Measurements from ENCODE around the gene CUBN. TPM values are rescaled to one million over a fixed set of nuclear protein-coding genes. Genes with fewer than 3 reads are reported as not detected.

The CUBN gene
- total and polyA plus RNA-seq, 12 donors, result 0.41 to 9.3 (median 1.3) TPM

GRCh38 chr10:16944402-16944801 is 185.2 kb downstream of the CUBN start:
- H3K36me3 ChIP-seq (replicated peaks in 1 of 2), result no peaks in the 10 kb centered on the region
- 60 to 70% (median 61%) methylated on average over 4 of the region's 4 CpGs for WGBS, 4 donors
- intact Hi-C loops (cut with DNase I), result no loop called here
- no peaks in the 10 kb centered on the region for H3K27me3 ChIP-seq
- no peak for TF ChIP-seq POLR2A (IDR thresholded peaks at IDR 0.05)
- no peak overlapping the region for H3K4me3 ChIP-seq
- no peaks in the 10 kb centered on the region for H3K9me3 ChIP-seq (replicated peaks in 1 of 3)
- H3K4me1 ChIP-seq (replicated peaks in 1 of 2), result peaks cover 0 to 19% of the 10 kb centered on the region in 2 donors
- peak overlapping the region in 2 of 5 donors; percentile 8 to 23 for H3K27ac ChIP-seq
- DNase-seq, result no peak

GRCh38 chr10:16943295-16944285 is 186.0 kb downstream of the CUBN start:
- Histone ChIP-seq H3K27ac (peak overlapping the region in 1 of 5 donors; percentile 14), H3K4me1 (replicated peaks in 1 of 2) (peaks cover 0 to 19% of the 10 kb centered on the region in 2 donors), H3K4me3 (no peak overlapping the region), H3K27me3 (no peaks in the 10 kb centered on the region), H3K36me3 (replicated peaks in 1 of 2) (no peaks in the 10 kb centered on the region), H3K9me3 (replicated peaks in 1 of 3) (no peaks in the 10 kb centered on the region)
- DNase-seq, result no peak
- intact Hi-C loops (cut with DNase I), result no loop called here
- TF ChIP-seq POLR2A (IDR thresholded peaks at IDR 0.05), result no peak
- no peak for TF ChIP-seq CTCF (IDR thresholded peaks at IDR 0.05)
- 81 to 85% (median 84%) methylated on average over 8 of the region's 8 CpGs for WGBS, 4 donors

- Histone ChIP-seq H3K9me3 (replicated peaks in 1 of 3) (no peaks in the 10 kb centered on the region), H3K4me3 (no peak overlapping the region), H3K36me3 (replicated peaks in 1 of 2) (no peaks in the 10 kb centered on the region), H3K27me3 (no peaks in the 10 kb centered on the region), H3K4me1 (replicated peaks in 1 of 2) (peaks cover 0 to 19% of the 10 kb centered on the region in 2 donors), H3K27ac (peak overlapping the region in 1 of 5 donors; percentile 14)
- no peak for TF ChIP-seq POLR2A (IDR thresholded peaks at IDR 0.05)
- 64 to 79% (median 70%) methylated on average over 4 of the region's 4 CpGs for WGBS, 4 donors
- intact Hi-C loops (cut with DNase I), result no loop called here
- no peak for DNase-seq
Measured at GRCh38 chr10:16942381-16943078, 187.1 kb downstream of the CUBN start.

- no peak overlapping the region for H3K4me3 ChIP-seq
- no peaks in the 10 kb centered on the region for H3K36me3 ChIP-seq (replicated peaks in 1 of 2)
- 88 to 93% (median 91%) methylated on average over 4 of the region's 4 CpGs for WGBS, 4 donors
- no peaks in the 10 kb centered on the region for H3K9me3 ChIP-seq (replicated peaks in 1 of 3)
- no peak for DNase-seq
- H3K27me3 ChIP-seq, result no peaks in the 10 kb centered on the region
- no peak overlapping the region for H3K27ac ChIP-seq
- TF ChIP-seq CTCF (IDR thresholded peaks at IDR 0.05), result no peak
- no peak for TF ChIP-seq POLR2A (IDR thresholded peaks at IDR 0.05)
- peaks cover 0 to 19% of the 10 kb centered on the region in 2 donors for H3K4me1 ChIP-seq (replicated peaks in 1 of 2)
- intact Hi-C loops (cut with DNase I), result no loop called here
Measured at GRCh38 chr10:16941870-16942269, 187.7 kb downstream of the CUBN start.

- 88 to 92% (median 91%) methylated on average over 3 of the region's 3 CpGs for WGBS, 4 donors
- Histone ChIP-seq H3K27me3 (no peaks in the 10 kb centered on the region), H3K27ac (no peak overlapping the region), H3K4me1 (replicated peaks in 1 of 2) (peaks cover 0 to 19% of the 10 kb centered on the region in 2 donors), H3K36me3 (replicated peaks in 1 of 2) (no peaks in the 10 kb centered on the region), H3K4me3 (no peak overlapping the region), H3K9me3 (replicated peaks in 1 of 3) (no peaks in the 10 kb centered on the region)
- TF ChIP-seq CTCF (IDR thresholded peaks at IDR 0.05) (no peak), POLR2A (IDR thresholded peaks at IDR 0.05) (no peak)
- no peak for DNase-seq
- intact Hi-C loops (cut with DNase I), result no loop called here
Measured at GRCh38 chr10:16941067-16941466, 188.5 kb downstream of the CUBN start.
